NK-92 treated with Interleukin-12 subunit alpha and Interleukin-12 subunit beta, amount 100 ng/mL, for 24 hours (cell line): ENCODE results near the gene TTC39C.
"Not testable (repeated sequence)": the region's sequence is repeated elsewhere in the genome, so short reads cannot be mapped to it uniquely, and the experiment has no call there.

Source experiments
- DNase-seq: peaks from one replicate; lab custom pipeline; 2025; lab: John Stamatoyannopoulos, UW

Gene TTC39C

GRCh38 chr18:24053211-24053610, 38.7 kb downstream of the TTC39C start:
- no peak for DNase-seq

GRCh38 chr18:24054130-24054529, 39.6 kb downstream of the TTC39C start:
- DNase-seq, result no peak

- DNase-seq, result no peak
Observed at GRCh38 chr18:24055009-24055804, 40.7 kb downstream of the TTC39C start.

- no peak for DNase-seq
Observed at GRCh38 chr18:24055878-24056277, 41.3 kb downstream of the TTC39C start.

GRCh38 chr18:24056506-24056905, 42.0 kb downstream of the TTC39C start:
- DNase-seq, result no peak

GRCh38 chr18:24057804-24058203, 43.2 kb downstream of the TTC39C start:
- DNase-seq, result no peak

- DNase-seq, result not testable (repeated sequence)
Observed at GRCh38 chr18:24059385-24059784, 44.8 kb downstream of the TTC39C start.

GRCh38 chr18:24060644-24061043, 46.1 kb downstream of the TTC39C start:
- no peak for DNase-seq

GRCh38 chr18:24063121-24063731, 48.7 kb downstream of the TTC39C start:
- DNase-seq, result no peak

GRCh38 chr18:24064391-24065100, 50.0 kb downstream of the TTC39C start:
- DNase-seq, result no peak

- DNase-seq, result no peak
Observed at GRCh38 chr18:24065906-24066305, 51.4 kb downstream of the TTC39C start.

GRCh38 chr18:24068945-24069693, 54.6 kb downstream of the TTC39C start:
- no peak for DNase-seq

- DNase-seq, result no peak
Observed at GRCh38 chr18:24071029-24071428, 56.5 kb downstream of the TTC39C start.

GRCh38 chr18:24071779-24072178, 57.2 kb downstream of the TTC39C start:
- no peak for DNase-seq

- no peak for DNase-seq
Observed at GRCh38 chr18:24072743-24073142, 58.2 kb downstream of the TTC39C start.

- no peak for DNase-seq
Observed at GRCh38 chr18:24073791-24074190, 59.2 kb downstream of the TTC39C start.

- not testable (repeated sequence) for DNase-seq
Observed at GRCh38 chr18:24074757-24075156, 60.2 kb downstream of the TTC39C start.

- DNase-seq, result peak; percentile 7
Observed at GRCh38 chr18:24075767-24076597, 61.4 kb downstream of the TTC39C start.

- DNase-seq, result no peak
Observed at GRCh38 chr18:24076950-24077349, 62.4 kb downstream of the TTC39C start.

- DNase-seq, result no peak
Observed at GRCh38 chr18:24078391-24078790, 63.8 kb downstream of the TTC39C start.

GRCh38 chr18:24080861-24081260, 66.3 kb downstream of the TTC39C start:
- no peak for DNase-seq
